CD4-positive, alpha-beta T cell treated with Interleukin-15 for 4 hours (primary cell): ENCODE data around the gene FDX1.
"Not testable (repeated sequence)": the region's sequence is repeated elsewhere in the genome, so short reads cannot be mapped to it uniquely, and the experiment has no call there.

Source experiments
- DNase-seq: peaks from one replicate; pipeline ENCODE4 v3.0.0-alpha.2; 2020; ENCODE audit warnings: low spot score

The FDX1 gene

GRCh38 chr11:110429731-110430266, at the start of gene FDX1:
TSS of gene FDX1 (plus strand) at chr11:110429948. CDS start at chr11:110430121, 173 bp downstream.
- DNase-seq = peak; percentile 83

GRCh38 chr11:110380836-110381622, 48.7 kb upstream of the FDX1 start:
- no peak for DNase-seq

- not testable (repeated sequence) for DNase-seq
These were observed 41.5 kb upstream of the FDX1 start for GRCh38 chr11:110388231-110388630.

GRCh38 chr11:110389965-110390364, 39.8 kb upstream of the FDX1 start:
- no peak for DNase-seq

- DNase-seq = no peak
These were observed 37.7 kb upstream of the FDX1 start for GRCh38 chr11:110392056-110392455.

GRCh38 chr11:110397668-110398286, 32.0 kb upstream of the FDX1 start:
- DNase-seq = not testable (repeated sequence)

GRCh38 chr11:110403585-110403984, 26.2 kb upstream of the FDX1 start:
- DNase-seq = not testable (repeated sequence)

- DNase-seq = not testable (repeated sequence)
These were observed 24.1 kb upstream of the FDX1 start for GRCh38 chr11:110405636-110406035.

- no peak for DNase-seq
These were observed 22.4 kb upstream of the FDX1 start for GRCh38 chr11:110407315-110407714.

GRCh38 chr11:110409174-110409573, 20.6 kb upstream of the FDX1 start:
- no peak for DNase-seq

GRCh38 chr11:110410651-110411050, 19.1 kb upstream of the FDX1 start:
- DNase-seq = no peak

GRCh38 chr11:110415081-110415480, 14.7 kb upstream of the FDX1 start:
- DNase-seq = no peak

- not testable (repeated sequence) for DNase-seq
These were observed 8.1 kb upstream of the FDX1 start for GRCh38 chr11:110421658-110422057.

- no peak for DNase-seq
These were observed 7.3 kb upstream of the FDX1 start for GRCh38 chr11:110422306-110422905.

- DNase-seq = no peak
These were observed 4.8 kb upstream of the FDX1 start for GRCh38 chr11:110424775-110425444.

GRCh38 chr11:110425751-110426545, 3.8 kb upstream of the FDX1 start:
- no peak for DNase-seq

GRCh38 chr11:110428040-110428439, 1.7 kb upstream of the FDX1 start:
- no peak for DNase-seq

GRCh38 chr11:110428956-110429730, 605 bp upstream of the FDX1 start:
- DNase-seq = peak; percentile 9

GRCh38 chr11:110430267-110431050, 711 bp downstream of the FDX1 start:
- DNase-seq = peak; percentile 40
